Measurements from ENCODE around the gene FRG2.

- TF ChIP-seq MAX (IDR thresholded peaks at IDR 0.05) (no peak), TEAD4 (IDR thresholded peaks at IDR 0.05) (no peak), CREB1 (IDR thresholded peaks at IDR 0.05; ENCODE audit: low read depth) (no peak), RAD21 (IDR thresholded peaks at IDR 0.05; ENCODE audit: low read depth) (no peak), REST (IDR thresholded peaks at IDR 0.05; ENCODE audit: low read depth) (no peak), EP300 (IDR thresholded peaks at IDR 0.05; ENCODE audit: borderline replicate concordance) (no peak), FOXM1 (IDR thresholded peaks at IDR 0.05; ENCODE audit: borderline replicate concordance, low read depth) (no peak), TAF1 (IDR thresholded peaks at IDR 0.05; ENCODE audit: low read depth) (no peak), ZBTB7A (IDR thresholded peaks at IDR 0.05; ENCODE audit: low read depth) (no peak), YY1 (IDR thresholded peaks at IDR 0.05; ENCODE audit: low read depth) (no peak), NFIC (IDR thresholded peaks at IDR 0.05) (no peak), CEBPB (IDR thresholded peaks at IDR 0.05) (no peak), USF1 (IDR thresholded peaks at IDR 0.05) (no peak), TCF12 (IDR thresholded peaks at IDR 0.05; ENCODE audit: low read depth) (no peak)
These were observed 7.8 kb downstream of the FRG2 start for GRCh38 chr4:190019023-190019858.

Measured in Ishikawa (cell line).